PC-9 (cell line): ENCODE measurements around the gene B3GALT6.

Source experiments
- CTCF ChIP-seq: fragments of 200-600 bp; sonication (generic); conservative IDR thresholded peaks from 2 replicates; pipeline ENCODE4 v1.6.1; 2017; ENCODE audit warnings: mixed run types, antibody characterized with exemption, mild to moderate bottlenecking, moderate library complexity
- EZH2 ChIP-seq: fragments of 200-600 bp; sonication (generic); IDR thresholded peaks from 2 replicates; pipeline ENCODE4 v1.8.0; 2017; ENCODE audit warnings: antibody characterized with exemption, low read depth

- no peak for TF ChIP-seq EZH2
- TF ChIP-seq CTCF, result no peak
Observed at GRCh38 chr1:1200876-1201810, 30.9 kb upstream of the B3GALT6 start.
